HepG2 (cell line): Measurements from ENCODE around the gene TSPAN9. TPM values are rescaled to one million over a fixed set of nuclear protein-coding genes. Genes with fewer than 3 reads are reported as not detected.

Source experiments
- CERS6 ChIP-seq: sonication (generic); formaldehyde crosslinking; IDR thresholded peaks from 2 replicates; pipeline ENCODE4 v1.5.0; 2020; ENCODE audit warnings: missing genetic modification reagents
- DMAP1 ChIP-seq: IDR thresholded peaks from 2 replicates; pipeline ENCODE4 v1.6.1; 2016
- DPF2 ChIP-seq: sonication (generic); formaldehyde crosslinking; IDR thresholded peaks from 2 replicates; pipeline ENCODE4 v1.4.0; 2020; ENCODE audit warnings: mild to moderate bottlenecking, low read depth, missing genetic modification reagents, borderline replicate concordance
- E2F1 ChIP-seq: sonication (generic); formaldehyde crosslinking; IDR thresholded peaks from 2 replicates; pipeline ENCODE4 v1.5.0; 2020; ENCODE audit warnings: missing genetic modification reagents
- FOXM1 ChIP-seq: sonication (generic); formaldehyde crosslinking; IDR thresholded peaks from 2 replicates; pipeline ENCODE4 v1.5.0; 2020; ENCODE audit warnings: missing genetic modification reagents
- KDM5A ChIP-seq: fragments of 200-600 bp; sonication (generic); IDR thresholded peaks from 2 replicates; pipeline ENCODE4 v1.7.0; 2018; ENCODE audit warnings: antibody characterized with exemption, mild to moderate bottlenecking, low read length, borderline replicate concordance
- MZF1 ChIP-seq: sonication (generic); formaldehyde crosslinking; IDR thresholded peaks from 2 replicates; pipeline ENCODE4 v1.8.1; 2023; ENCODE audit warnings: mild to moderate bottlenecking, missing genetic modification reagents, borderline replicate concordance
- NFE2L1 ChIP-seq: sonication (generic); formaldehyde crosslinking; IDR thresholded peaks from 2 replicates; pipeline ENCODE4 v1.4.0; 2020; ENCODE audit warnings: missing genetic modification reagents, mild to moderate bottlenecking, borderline replicate concordance
- PATZ1 ChIP-seq: sonication (generic); formaldehyde crosslinking; IDR thresholded peaks from 2 replicates; pipeline ENCODE4 v1.4.0; 2020; ENCODE audit warnings: missing genetic modification reagents
- PHB2 ChIP-seq: fragments of 450-650 bp; IDR thresholded peaks from 2 replicates; pipeline ENCODE4 v1.6.1; 2018; ENCODE audit not compliant: partially characterized antibody
- SCMH1 ChIP-seq: sonication (generic); formaldehyde crosslinking; IDR thresholded peaks from 2 replicates; pipeline ENCODE4 v1.9.0; 2021; ENCODE audit warnings: missing genetic modification reagents, mild to moderate bottlenecking, borderline replicate concordance
- TBX3 ChIP-seq: fragments of 450-650 bp; IDR thresholded peaks from 2 replicates; pipeline ENCODE4 v1.6.1; 2017; ENCODE audit warnings: antibody characterized with exemption, mild to moderate bottlenecking, inconsistent platforms, borderline replicate concordance
- ZNF10 ChIP-seq: sonication (generic); formaldehyde crosslinking; IDR thresholded peaks from 2 replicates; pipeline ENCODE4 v1.4.0; 2020; ENCODE audit warnings: mild to moderate bottlenecking, low read depth, missing genetic modification reagents, borderline replicate concordance
- ZNF18 ChIP-seq: sonication (generic); formaldehyde crosslinking; IDR thresholded peaks from 2 replicates; pipeline ENCODE4 v1.8.0; 2022; ENCODE audit warnings: mild to moderate bottlenecking, missing genetic modification reagents; ENCODE audit not compliant: insufficient replicate concordance
- ZNF296 ChIP-seq: sonication (generic); formaldehyde crosslinking; conservative IDR thresholded peaks from 2 replicates; pipeline ENCODE4 v1.5.0; 2020; ENCODE audit warnings: mild to moderate bottlenecking, missing genetic modification reagents
- ZNF7 ChIP-seq: IDR thresholded peaks from 2 replicates; pipeline ENCODE4 v1.6.1; 2016; ENCODE audit warnings: missing biosample characterization, missing genetic modification reagents
- ZNF703 ChIP-seq: sonication (generic); formaldehyde crosslinking; IDR thresholded peaks from 2 replicates; pipeline ENCODE4 v1.5.1; 2020; ENCODE audit warnings: missing genetic modification reagents, mild to moderate bottlenecking, moderate library complexity, borderline replicate concordance
- ZSCAN29 ChIP-seq: sonication (generic); formaldehyde crosslinking; conservative IDR thresholded peaks from 2 replicates; pipeline ENCODE4 v1.4.0; 2020; ENCODE audit warnings: mild to moderate bottlenecking, missing genetic modification reagents
- ZXDC ChIP-seq: sonication (generic); formaldehyde crosslinking; IDR thresholded peaks from 2 replicates; pipeline ENCODE4 v1.5.0; 2020; ENCODE audit warnings: mild to moderate bottlenecking, missing genetic modification reagents
- polyA plus RNA-seq, 8 experiments: library from polyadenylated mRNA; depleted of rRNA in 3 of 8; stranded (reverse) in 7 of 8; unstranded in 1 of 8; fragments of >200 nt; fragmentation: Illumina TruSeq in 4 of 8; extraction: Trizol in 4 of 8; gene quantifications; 2 replicates each; pipeline versions ENCODE4 v1.2.1 to v1.2.3, GENCODE V29; 2011 to 2016; ENCODE audit warnings: low read depth in 4 of 8, missing spikeins in 1 of 8, mixed read lengths in 1 of 8; ENCODE audit not compliant: insufficient read depth in 1 of 8
- total RNA-seq, 5 experiments: library from RNA; depleted of rRNA; stranded (reverse); fragments of >200 nt; fragmentation: Illumina TruSeq; extraction: Trizol; gene quantifications; 2 replicates each; pipeline ENCODE4 v1.2.3, GENCODE V29; 2016; ENCODE audit warnings: low read depth in 1 of 5

TSPAN9 gene
- total and polyA plus RNA-seq, 2 of the 13 experiments (the other 11 are each of a cell fraction or from before 2014, with no cell fraction given) = 18.1 to 42.3 TPM

GRCh38 chr12:3076730-3077571, at the start of gene TSPAN9 (continued):
- TF ChIP-seq DPF2 (CRISPR knock-in tag) (no peak), PHB2 (no peak), SCMH1 (CRISPR knock-in tag) (no peak), ZNF703 (CRISPR knock-in tag) (no peak), ZNF10 (CRISPR knock-in tag) (no peak), MZF1 (CRISPR knock-in tag) (no peak), ZXDC (no peak), FOXM1 (CRISPR knock-in tag) (no peak), NFE2L1 (no peak), TBX3 (no peak), E2F1 (CRISPR knock-in tag) (no peak), ZSCAN29 (no peak), KDM5A (no peak), PATZ1 (CRISPR knock-in tag) (peak; percentile 48; the same call in 1 of the 2 replicates), CERS6 (CRISPR knock-in tag) (no peak), ZNF7 (CRISPR knock-in tag) (no peak), DMAP1 (CRISPR knock-in tag) (peak; percentile 25; the same call in 1 of the 2 replicates), ZNF18 (CRISPR knock-in tag) (no peak), ZNF296 (CRISPR knock-in tag) (no peak)
